COLO668 (cell line): ENCODE data around the gene TPH2.

ENCODE experiments used
- DNase-seq: peaks from one replicate; lab custom pipeline; 2025; ENCODE audit not compliant: unreplicated experiment; lab: John Stamatoyannopoulos, UW

TPH2 gene

GRCh38 chr12:72031066-72031465, 92.4 kb downstream of the TPH2 start:
- no peak for DNase-seq

GRCh38 chr12:72033991-72034390, 95.3 kb downstream of the TPH2 start:
- DNase-seq = no peak

- no peak for DNase-seq
Measured at GRCh38 chr12:72035625-72036024, 97.0 kb downstream of the TPH2 start.

GRCh38 chr12:72036393-72036792, 97.7 kb downstream of the TPH2 start:
- DNase-seq = no peak

- no peak for DNase-seq
Measured at GRCh38 chr12:72037006-72037795, 98.6 kb downstream of the TPH2 start.

GRCh38 chr12:72041811-72042210, 103.2 kb downstream of the TPH2 start:
- no peak for DNase-seq

GRCh38 chr12:72053604-72054003, 115.0 kb downstream of the TPH2 start:
- no peak for DNase-seq

GRCh38 chr12:72054511-72054910, 115.9 kb downstream of the TPH2 start:
- no peak for DNase-seq

- peak; percentile 39 for DNase-seq
Measured at GRCh38 chr12:72057330-72057914, 118.8 kb downstream of the TPH2 start.

- DNase-seq = no peak
Measured at GRCh38 chr12:72063073-72063472, 124.4 kb downstream of the TPH2 start.

GRCh38 chr12:72071030-72071429, 132.4 kb downstream of the TPH2 start:
- no peak for DNase-seq

- DNase-seq = no peak
Measured at GRCh38 chr12:72072592-72073212, 134.1 kb downstream of the TPH2 start.

- no peak for DNase-seq
Measured at GRCh38 chr12:72074065-72074464, 135.4 kb downstream of the TPH2 start.

GRCh38 chr12:72074956-72075355, 136.3 kb downstream of the TPH2 start:
- no peak for DNase-seq

GRCh38 chr12:72075401-72075800, 136.8 kb downstream of the TPH2 start:
- peak; percentile 30 for DNase-seq

- DNase-seq = peak; percentile 13
Measured at GRCh38 chr12:72075891-72076557, 137.4 kb downstream of the TPH2 start.

GRCh38 chr12:72076558-72076915, 137.9 kb downstream of the TPH2 start:
- no peak for DNase-seq

- no peak for DNase-seq
Measured at GRCh38 chr12:72077111-72077820, 138.6 kb downstream of the TPH2 start.

- no peak for DNase-seq
Measured at GRCh38 chr12:72081777-72082176, 143.1 kb downstream of the TPH2 start.
